ENCODE measurements around the gene CDC42SE2.
A peak's percentile ranks its signal among the peaks of the same experiment; 100 is the strongest.
"Not testable (repeated sequence)": the region's sequence is repeated elsewhere in the genome, so short reads cannot be mapped to it uniquely, and the experiment has no call there.

CDC42SE2 gene

DNA sequence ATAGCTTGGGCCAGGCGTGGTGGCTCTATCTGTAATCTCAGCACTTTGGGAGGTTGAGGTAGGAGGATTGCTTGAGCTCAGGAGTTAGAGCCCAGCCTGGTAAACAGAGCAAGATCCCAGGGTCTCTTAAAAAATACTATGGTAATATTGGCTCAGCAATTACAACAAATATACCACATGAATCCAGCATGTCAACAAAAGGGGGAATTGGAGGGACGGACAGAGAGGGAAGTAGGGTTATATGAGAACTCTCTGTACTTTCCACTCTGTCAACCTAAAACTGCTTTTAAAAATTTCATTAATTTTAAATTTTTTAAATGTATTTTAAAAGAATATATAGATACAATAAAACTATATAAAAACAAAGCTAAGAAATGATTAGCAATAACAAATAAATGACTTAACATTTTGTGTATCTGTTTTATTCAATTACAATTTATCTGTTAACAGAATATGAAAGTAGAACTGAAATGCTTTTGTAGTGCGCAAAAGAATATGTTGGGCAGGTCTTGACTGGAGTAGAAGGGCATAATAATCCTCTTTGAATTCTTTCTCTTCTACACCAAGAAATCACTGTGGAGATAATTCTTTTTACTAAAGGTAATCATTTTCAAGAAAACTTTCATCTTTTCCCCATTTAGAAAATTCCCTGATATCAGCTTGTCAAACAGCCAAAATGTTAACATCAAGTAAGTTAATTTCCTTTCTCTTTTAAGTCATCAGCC lies 12.9 kb upstream of the CDC42SE2 start:
- no peak for DNase-seq (ENCODE audit: low read depth)

GRCh38 chr5:131252824-131253171 lies 11.1 kb upstream of the CDC42SE2 start:
- no peak for DNase-seq (ENCODE audit: low read depth)

DNA sequence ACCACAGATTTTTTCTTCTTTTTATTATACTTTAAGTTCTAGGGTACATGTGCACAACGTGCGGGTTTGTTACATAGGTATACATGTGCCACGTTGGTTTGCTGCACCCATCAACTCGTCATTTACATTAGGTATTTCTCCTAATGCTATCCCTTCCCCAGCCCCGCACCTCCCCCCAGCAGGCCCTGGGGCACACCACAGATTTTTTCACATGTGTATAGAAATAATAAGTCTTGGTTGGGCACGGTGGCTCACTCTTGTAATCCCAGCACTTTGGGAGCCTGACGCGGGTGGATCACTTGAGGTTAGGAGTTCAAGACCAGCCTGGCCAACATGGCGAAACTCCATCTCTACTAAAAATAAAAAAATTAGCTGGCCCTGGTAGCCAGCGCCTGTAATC lies 9.8 kb upstream of the CDC42SE2 start:
- not testable (repeated sequence) for DNase-seq (ENCODE audit: low read depth)

DNA sequence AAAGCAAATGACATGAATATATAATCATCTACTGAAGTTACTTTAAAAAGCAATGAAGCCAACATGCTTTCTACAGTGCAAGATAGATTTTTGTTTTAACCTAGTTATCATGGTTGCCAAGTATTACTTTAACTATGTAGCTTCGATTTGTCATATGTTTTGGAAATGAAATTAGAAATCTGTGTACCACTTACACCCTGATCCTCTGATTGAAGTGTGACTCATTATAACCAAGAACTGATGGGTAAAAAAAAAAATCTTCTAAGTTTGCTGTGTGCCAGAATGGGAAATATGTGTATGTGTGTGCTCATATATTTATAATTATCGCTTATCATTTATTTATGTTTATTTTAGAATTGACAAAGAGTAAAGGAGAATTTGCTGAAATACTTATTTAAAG lies 9.1 kb upstream of the CDC42SE2 start:
- no peak for DNase-seq (ENCODE audit: low read depth)

DNA sequence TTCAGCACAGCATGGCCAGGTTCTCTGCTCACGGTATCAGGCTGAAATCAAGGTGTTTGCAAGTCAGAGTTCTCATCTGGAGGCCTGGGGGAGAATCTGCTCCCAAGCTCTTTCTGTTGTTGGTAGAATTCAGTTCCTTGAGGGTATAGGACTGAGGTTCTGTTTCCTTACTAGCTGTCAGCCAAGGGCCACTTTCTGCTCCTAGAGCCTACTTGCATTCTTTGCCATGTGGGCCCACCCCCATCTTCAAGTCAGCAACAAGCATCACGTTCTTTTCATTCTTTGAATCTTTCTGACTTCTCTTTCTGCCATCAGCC lies 7.4 kb upstream of the CDC42SE2 start:
- DNase-seq (ENCODE audit: low read depth), result no peak

DNA sequence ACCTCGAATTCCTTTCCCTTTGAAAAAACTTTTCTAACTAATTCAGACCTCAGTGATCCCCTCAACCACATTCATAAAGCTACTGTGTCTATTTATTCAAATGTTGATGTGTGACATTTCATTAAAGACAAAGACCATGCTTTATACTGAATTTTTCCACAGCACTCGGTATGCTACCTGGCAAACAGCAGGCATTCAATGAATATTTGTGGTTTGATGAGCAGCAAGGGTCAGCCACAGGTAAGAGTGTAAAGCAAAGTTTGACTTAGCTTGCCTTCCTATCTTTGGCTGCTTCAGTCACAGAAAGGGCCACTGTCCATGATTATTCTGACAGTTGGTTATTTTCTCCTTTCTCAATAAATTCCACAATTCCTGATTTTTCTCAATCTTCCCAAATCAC lies 5.1 kb upstream of the CDC42SE2 start:
- DNase-seq (ENCODE audit: low read depth), result no peak

GRCh38 chr5:131259326-131259725 lies 4.5 kb upstream of the CDC42SE2 start:
- DNase-seq (ENCODE audit: low read depth), result no peak

DNA sequence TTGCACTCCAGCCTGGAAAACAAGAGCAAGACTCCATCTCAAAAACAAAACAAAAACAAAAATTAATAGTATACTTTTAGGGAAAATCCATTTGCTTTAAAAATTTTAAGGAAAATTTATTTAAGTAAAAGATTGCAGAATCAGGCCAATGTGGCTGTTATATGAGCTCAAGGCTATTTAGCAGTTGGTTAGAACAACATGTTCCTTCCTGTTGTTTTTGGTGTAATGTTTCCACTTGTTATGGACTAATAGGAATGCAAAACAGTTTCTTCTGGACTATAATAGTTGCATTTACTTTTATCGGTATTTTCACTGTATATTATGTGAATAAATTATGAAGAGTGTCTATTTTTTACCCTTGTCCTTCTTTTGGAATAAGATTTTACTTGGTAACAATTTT lies 3.0 kb upstream of the CDC42SE2 start:
- no peak for DNase-seq (ENCODE audit: low read depth)

DNA sequence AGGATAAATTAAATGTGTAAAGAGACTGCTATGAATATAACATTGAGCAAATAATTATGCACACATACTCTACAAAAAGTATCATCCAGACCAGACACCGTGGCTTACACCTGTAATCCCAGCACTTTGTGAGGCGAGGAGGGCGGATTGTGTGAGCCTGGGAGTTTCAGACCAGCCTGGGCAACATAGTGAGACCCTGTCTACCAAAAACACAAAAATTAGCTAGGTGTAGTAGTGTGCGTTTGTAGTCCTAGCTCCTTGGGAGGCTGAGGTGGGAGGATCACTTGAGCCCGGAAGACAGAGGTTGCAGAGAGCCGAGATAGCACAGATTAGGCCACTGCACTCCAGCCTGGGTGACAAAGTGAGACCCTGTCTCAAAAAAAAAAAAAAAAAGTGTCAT lies 2.4 kb upstream of the CDC42SE2 start:
- DNase-seq (ENCODE audit: low read depth), result no peak

- no peak for DNase-seq (ENCODE audit: low read depth)
Measured at GRCh38 chr5:131262953-131263541, 806 bp upstream of the CDC42SE2 start.

GRCh38 chr5:131264451-131265099 lies 722 bp downstream of the CDC42SE2 start:
- peak; percentile 34 for DNase-seq (ENCODE audit: low read depth)

DNA sequence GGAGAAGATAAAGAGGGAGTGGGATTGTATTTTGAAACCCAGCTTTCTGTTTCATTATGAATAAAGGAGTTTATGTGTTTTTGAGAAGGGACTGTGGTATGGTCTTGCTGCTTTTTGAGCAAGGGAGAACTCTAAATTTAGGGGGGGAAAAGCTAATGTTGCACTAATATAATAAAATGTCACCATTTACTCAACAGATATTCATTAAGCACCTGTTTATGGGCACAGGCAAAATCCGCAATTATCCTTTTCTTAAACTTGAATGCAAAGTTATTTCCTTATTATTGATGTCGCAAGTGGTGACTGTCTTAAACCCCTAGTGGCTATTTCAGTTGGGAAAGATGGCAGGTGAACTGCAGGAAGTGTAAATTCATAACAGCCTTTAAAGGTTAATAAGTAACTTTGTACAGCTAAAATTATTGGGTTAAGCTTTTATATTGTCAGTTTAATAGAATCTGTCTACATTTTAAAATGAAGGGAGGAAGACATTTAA lies 1.5 kb downstream of the CDC42SE2 start:
- DNase-seq (ENCODE audit: low read depth), result peak; percentile 41

DNA sequence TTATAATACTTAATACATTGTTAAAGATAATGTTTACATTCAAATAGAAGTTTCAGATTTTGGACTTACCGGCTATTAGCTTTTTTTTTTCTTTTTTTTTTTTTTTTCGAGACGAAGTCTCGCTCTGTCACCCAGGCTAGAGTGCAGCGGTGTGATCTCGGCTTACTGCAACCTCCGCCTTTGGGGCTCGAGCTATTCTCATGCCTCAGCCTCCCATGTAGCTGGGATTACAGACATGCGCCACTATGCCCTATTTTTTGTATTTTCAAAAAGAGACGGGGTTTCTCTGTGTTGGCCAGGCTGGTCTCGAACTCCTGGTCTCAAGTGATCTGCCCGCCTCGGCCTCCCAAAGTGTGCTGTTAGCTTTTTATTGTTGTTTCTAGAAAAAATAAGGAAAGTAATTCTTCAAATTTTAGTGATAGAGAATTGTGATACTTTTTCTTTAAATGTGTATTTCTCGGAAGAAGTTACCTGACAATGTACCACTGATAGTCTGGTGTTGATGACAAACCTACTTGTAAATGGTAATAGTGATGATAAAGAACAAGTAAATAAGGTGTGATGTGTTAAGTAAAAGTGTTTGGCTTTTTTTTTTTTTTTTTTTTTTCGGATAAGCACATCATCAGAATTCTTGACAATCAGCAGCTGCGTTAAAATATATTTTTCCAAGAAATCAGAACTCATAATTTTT lies 2.7 kb downstream of the CDC42SE2 start:
- no peak for DNase-seq (ENCODE audit: low read depth)

DNA sequence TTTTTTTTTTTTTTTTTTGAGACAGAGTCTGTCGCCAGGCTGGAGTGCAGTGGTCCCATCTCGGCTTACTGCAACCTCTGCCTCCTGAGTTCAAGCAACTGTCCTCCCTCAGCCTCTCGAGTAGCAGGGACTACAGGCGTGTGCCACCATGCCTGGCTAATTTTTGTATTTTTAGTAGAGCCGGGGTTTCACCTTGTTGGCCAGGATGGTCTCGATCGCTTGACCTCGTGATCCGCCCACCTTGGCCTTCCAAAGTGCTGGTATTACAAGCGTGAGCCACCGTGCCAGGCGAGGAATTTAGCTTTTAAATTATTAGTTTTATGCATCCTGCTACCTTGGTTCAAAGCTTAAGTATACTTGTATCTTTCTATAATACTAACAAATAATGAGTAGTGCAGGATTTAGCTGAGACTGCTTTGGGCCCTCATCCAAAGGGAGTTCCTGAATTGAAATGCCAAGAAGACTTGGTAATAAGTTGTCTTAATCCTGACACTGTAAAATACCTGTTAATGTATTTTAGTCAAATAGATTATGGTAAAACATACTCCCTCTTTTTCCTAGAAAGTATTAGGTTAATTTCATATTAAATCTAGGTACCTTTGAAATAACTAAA lies 5.0 kb downstream of the CDC42SE2 start:
- DNase-seq (ENCODE audit: low read depth), result no peak

GRCh38 chr5:131270809-131271208 lies 7.0 kb downstream of the CDC42SE2 start:
- peak; percentile 77 for DNase-seq (ENCODE audit: low read depth)

GRCh38 chr5:131271888-131272287 lies 8.0 kb downstream of the CDC42SE2 start:
- not testable (repeated sequence) for DNase-seq (ENCODE audit: low read depth)

DNA sequence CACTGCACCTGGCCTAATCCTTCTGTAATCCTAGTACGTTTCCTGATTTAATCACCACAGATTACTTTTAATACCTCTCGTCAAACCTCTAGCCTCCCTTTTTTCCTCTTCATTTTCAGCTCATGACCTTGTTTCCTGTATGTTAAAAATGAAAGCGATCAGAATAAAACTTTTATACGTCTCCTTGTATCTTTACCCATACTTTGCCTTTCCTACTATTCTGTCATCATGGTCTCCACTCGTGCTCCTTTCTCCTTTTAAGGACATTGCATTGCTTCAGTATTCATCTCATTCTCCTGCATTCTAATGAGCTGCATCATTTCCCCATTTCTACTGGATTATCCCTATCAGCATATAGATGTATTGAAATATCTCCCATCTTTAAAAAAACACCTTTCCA lies 8.5 kb downstream of the CDC42SE2 start:
- DNase-seq (ENCODE audit: low read depth), result peak; percentile 65

- DNase-seq (ENCODE audit: low read depth), result no peak
Measured at GRCh38 chr5:131272724-131273123, 8.9 kb downstream of the CDC42SE2 start.

GRCh38 chr5:131274326-131275063 lies 10.6 kb downstream of the CDC42SE2 start:
- no peak for DNase-seq (ENCODE audit: low read depth)

DNA sequence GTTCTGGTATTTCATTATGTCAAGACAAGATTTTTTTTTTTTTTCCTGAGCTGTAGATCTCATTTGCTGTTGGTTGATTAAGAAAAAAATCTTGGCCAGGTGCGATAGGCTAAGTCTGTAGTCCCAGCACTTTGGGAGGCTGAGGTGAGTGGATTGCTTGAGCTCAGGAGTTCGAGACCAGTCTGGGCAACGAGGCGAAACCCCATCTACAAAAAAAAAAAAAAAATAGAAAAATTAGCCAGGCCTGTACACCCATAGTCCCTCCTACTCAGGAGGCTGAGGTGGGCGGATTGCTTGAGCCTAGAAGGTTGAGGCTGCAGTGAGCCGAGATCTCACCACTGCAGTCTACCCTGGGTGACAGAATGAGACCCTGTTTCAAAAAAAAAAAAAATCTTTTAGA lies 12.2 kb downstream of the CDC42SE2 start:
- DNase-seq (ENCODE audit: low read depth), result no peak

DNA sequence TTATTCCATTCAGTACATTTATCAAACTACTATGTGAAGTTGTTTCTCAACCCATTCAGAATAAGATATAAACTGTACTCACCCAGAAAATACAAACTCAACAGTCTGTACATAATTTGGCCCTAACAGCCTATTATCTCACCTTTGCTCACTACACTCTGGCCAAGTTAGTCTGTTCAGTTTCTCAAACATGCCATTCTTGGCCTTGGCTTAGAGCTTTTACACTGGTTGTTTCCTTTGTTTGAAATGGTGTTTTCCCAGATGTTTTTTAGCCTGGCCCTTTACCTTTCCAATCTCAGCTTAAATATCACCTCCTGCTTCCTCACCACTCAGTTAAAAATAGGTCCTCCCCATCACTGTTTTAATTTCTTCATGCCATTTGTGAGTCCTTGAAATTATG lies 13.6 kb downstream of the CDC42SE2 start:
- DNase-seq (ENCODE audit: low read depth), result no peak
